HG02943 (cell line): ENCODE results near the gene JPT2.
A peak's percentile ranks its signal among the peaks of the same experiment; 100 is the strongest.

Source experiments
- ATAC-seq: cut with Tn5 transposase; IDR thresholded peaks from one replicate; pipeline ENCODE4 v1.9.1; 2021; ENCODE audit warnings: mild to moderate bottlenecking, low read depth, moderate library complexity; ENCODE audit not compliant: unreplicated experiment

The JPT2 gene

GRCh38 chr16:1677942-1678499 lies at the start of gene JPT2:
JPT2 (plus strand) TSS chr16:1678279; CDS start chr16:1678313, 34 bp downstream.
- ATAC-seq = peak; percentile 82

- no peak for ATAC-seq
These were observed 47.4 kb upstream of the JPT2 start for GRCh38 chr16:1630450-1631213.

- no peak for ATAC-seq
These were observed 46.8 kb upstream of the JPT2 start for GRCh38 chr16:1631230-1631629.

GRCh38 chr16:1631931-1632637 lies 46.0 kb upstream of the JPT2 start:
- no peak for ATAC-seq

DNA sequence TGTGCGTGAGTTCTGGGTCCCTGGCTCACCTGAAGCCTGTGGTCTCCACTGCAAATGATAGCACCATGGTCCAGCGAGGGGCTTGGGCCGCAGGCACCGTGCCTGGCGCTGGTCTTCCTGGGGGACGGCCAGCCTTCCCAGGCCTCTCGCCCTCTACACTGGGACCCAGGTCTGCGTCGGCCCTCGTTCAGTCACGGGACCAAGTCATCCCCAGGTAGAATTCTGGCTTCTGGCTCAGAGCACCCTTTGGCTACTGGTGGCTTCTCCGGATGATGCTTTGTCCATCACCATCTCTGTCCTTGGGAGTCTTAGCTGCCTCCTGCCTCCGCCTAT lies 45.5 kb upstream of the JPT2 start:
- ATAC-seq = no peak

DNA sequence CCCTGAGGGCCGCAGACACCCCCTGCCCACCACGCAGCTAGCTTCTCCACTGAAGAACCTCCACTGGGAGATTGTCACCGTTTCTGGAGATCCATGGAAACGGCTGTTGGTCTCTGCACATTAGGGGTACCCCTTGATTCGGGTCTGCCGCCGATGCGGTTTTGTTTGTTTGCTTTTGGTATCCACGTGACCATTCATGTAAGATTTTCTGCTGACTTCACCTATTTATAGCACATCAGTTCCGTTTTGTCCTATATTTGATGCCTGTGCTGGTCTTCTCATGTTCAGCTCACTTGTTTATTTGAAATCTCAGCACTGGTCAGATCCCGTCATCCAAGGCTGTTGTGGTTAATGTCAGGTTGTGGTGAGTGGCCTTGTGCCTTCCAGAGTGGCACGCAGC lies 44.8 kb upstream of the JPT2 start:
- no peak for ATAC-seq

DNA sequence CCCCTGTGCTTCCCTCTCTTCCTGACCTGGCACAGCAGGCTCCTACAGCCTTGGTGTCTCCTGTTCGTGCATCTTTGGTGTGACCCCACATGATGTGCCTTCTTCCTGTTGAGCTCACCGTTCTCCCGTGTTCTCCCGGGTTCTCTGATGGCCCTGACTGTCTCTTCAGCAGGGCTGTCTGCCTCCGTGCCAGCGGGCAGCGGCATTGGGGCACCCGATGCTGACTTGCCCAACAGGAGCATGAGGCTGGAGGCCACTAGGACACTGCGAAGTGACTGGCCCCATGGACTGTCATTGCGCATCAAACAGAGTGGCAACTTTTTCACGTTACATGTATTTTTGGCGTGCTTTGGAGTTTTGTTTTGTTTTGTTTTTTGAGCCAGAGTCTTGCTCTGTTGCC lies 43.5 kb upstream of the JPT2 start:
- ATAC-seq = no peak

GRCh38 chr16:1635070-1635469 lies 43.0 kb upstream of the JPT2 start:
- no peak for ATAC-seq

DNA sequence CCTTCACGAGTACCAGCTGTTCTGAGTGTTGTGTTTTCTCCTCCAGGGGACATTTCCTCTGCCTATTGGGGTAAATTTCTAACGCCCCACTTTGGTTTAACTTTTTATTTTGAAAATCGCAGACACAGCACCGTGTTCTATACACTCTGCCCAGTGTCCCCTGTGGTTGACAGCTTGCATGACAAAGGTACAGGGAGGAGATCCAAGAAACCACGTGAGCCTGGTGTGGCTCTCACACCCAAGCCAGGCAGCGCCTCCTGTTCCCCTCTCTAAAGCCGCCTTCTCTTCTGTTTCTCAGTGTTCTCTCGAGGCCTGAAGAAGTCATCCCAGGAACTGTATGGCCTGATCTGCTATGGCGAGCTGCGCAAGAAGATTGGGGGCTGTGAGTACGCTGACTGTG lies 40.6 kb upstream of the JPT2 start:
- no peak for ATAC-seq

GRCh38 chr16:1638757-1639156 lies 39.3 kb upstream of the JPT2 start:
- no peak for ATAC-seq

GRCh38 chr16:1639282-1639681 lies 38.8 kb upstream of the JPT2 start:
- no peak for ATAC-seq

DNA sequence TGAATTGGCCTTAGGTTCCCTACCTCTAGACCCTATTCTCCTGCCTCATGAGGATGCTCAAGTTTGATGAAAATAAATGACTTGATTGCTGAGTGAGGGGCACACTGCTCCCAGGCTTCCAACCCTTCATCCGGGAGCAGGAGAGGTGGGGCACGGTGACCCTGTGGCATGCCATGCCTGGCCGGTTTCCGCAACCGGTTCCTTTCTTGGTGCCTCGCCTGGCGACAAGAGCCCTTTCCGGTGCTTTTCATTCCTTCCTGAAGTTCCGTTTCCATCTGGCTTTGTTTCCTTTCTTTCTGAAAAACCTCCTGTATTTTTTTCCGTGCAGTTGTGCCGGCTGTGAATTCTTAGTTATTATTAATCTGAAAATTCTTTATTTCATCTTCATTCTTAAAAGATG lies 38.2 kb upstream of the JPT2 start:
- no peak for ATAC-seq

- no peak for ATAC-seq
These were observed 37.7 kb upstream of the JPT2 start for GRCh38 chr16:1640261-1640941.

- ATAC-seq = no peak
These were observed 36.8 kb upstream of the JPT2 start for GRCh38 chr16:1641261-1641660.

- ATAC-seq = no peak
These were observed 35.9 kb upstream of the JPT2 start for GRCh38 chr16:1642148-1642547.

DNA sequence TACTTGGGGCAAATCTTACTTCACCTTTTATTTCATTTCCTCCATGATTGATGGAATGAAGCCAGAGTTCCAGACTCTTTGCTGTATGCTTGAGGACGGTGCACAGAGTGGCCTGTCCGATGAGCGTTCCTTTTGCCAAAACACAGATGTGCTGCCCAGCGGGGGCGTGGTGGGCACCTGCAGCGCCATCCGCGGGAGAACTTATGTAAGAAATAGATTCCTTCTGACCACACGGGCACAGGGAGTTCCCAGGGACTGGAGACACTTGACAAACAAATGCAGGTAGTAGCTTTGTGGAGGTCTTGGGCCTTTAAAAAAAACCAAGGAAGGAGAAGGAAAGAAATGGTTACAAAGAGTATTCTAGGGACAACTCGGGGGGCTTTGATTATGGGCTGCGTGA lies 35.3 kb upstream of the JPT2 start:
- ATAC-seq = no peak

DNA sequence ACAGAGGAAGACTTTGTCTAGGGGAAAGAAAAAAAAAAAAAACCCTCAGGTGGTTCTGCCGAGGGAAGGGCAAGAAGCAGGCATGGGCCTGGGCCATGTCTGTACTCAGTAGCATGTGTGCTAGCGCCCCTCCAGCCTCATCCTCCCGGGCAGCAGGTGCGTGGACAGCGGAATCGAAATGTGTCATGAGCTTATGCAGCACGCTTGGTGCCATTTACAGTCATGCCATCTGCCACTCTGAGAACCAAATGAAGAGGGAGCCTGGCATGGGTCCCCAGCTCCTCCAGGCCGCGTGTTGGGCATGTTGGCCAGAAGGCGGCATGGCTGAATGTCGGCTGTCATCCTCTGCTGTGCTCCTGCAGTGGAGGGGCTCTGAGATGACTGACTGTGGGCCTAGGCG lies 34.6 kb upstream of the JPT2 start:
- no peak for ATAC-seq

GRCh38 chr16:1645914-1646525 lies 32.1 kb upstream of the JPT2 start:
- no peak for ATAC-seq

DNA sequence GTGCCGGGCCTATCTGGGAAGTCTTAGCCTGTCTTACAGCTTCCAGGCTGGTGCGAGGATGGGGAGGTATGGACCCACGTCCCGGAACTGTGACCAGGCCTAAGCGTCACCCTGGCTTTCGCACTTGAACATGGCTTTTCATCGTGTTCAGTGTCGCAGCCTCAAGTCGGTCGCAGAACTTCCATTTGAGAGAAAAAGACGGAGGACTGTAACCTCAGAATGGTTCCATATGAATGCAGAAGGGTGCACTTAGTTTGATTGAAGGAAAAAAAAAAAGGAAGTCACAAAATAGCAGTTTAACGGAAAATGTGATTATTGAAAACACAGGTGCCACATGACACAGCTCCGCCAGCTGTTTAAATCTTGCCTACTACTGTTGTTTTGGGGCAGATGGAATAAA lies 30.2 kb upstream of the JPT2 start:
- no peak for ATAC-seq

DNA sequence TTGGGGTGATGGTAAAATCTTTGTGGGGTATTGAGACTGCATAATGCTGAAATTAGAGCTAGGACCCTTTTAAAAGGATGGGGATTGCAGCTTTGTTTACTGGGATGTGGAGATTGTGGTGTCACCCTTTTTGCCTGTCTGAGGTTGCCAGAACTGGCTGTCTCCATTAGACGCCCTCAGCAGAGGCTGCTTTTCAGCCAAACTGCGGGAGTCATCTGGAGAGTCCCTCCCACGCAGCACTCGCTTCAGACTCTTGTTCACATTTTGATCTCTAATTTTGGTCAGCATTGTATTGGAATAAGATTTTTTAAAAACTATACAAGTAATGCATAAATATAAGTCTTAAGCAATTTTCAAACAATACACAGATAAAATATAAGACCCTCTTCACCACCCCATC lies 27.9 kb upstream of the JPT2 start:
- no peak for ATAC-seq
